A673 (cell line): Measurements from ENCODE around the gene DMBT1. TPM values are rescaled to one million over a fixed set of nuclear protein-coding genes. Genes with fewer than 3 reads are reported as not detected.

Experiments
- BruUV-seq: library from RNA; stranded (reverse); fragments of 400-500 nt; replicated peaks from 2 replicates; lab custom pipeline; 2021; lab: Mats Ljungman, UMichigan
- CTCF ChIA-PET: fragments of 300-600 bp; sonication (Branson Sonifier 250); formaldehyde crosslinking; loops from one replicate; lab custom pipeline; 2022; ENCODE audit warnings: antibody characterized with exemption; lab: Charles Lee
- POLR2A ChIA-PET: fragments of 300-600 bp; sonication (Branson Sonifier 250); formaldehyde crosslinking; loops from one replicate; lab custom pipeline; 2022; ENCODE audit warnings: antibody characterized with exemption; ENCODE audit not compliant: low non-redundant PET; lab: Charles Lee
- DNase-seq: peaks from one replicate; pipeline ENCODE4 v3.0.0-alpha.2; 2015; ENCODE audit warnings: low spot score
- H3K27ac ChIP-seq: fragments of 200-600 bp; sonication (generic); 2 replicates; pipeline ENCODE4 v1.5.1; 2016; ENCODE audit warnings: mixed run types, low read depth, mild to moderate bottlenecking, mixed read lengths, antibody characterized with exemption, low read length; ENCODE audit not compliant: poor library complexity, severe bottlenecking
- H3K27me3 ChIP-seq: fragments of 200-600 bp; sonication (generic); replicated peaks from 2 replicates; pipeline ENCODE4 v1.6.1; 2017; ENCODE audit warnings: mixed run types, low read depth, mild to moderate bottlenecking, mixed read lengths, antibody characterized with exemption, low read length; ENCODE audit not compliant: insufficient read depth, poor library complexity
- H3K36me3 ChIP-seq: fragments of 200-600 bp; sonication (generic); 2 replicates; pipeline ENCODE4 v1.6.1; 2016; ENCODE audit warnings: mixed run types, mild to moderate bottlenecking, mixed read lengths, antibody characterized with exemption, low read length; ENCODE audit not compliant: insufficient read depth, poor library complexity, severe bottlenecking
- H3K4me1 ChIP-seq: fragments of 200-600 bp; sonication (generic); 2 replicates; pipeline ENCODE4 v1.6.1; 2017; ENCODE audit warnings: mixed run types, mild to moderate bottlenecking, mixed read lengths, antibody characterized with exemption, low read length; ENCODE audit not compliant: insufficient read depth, poor library complexity, severe bottlenecking
- H3K4me3 ChIP-seq: fragments of 200-600 bp; sonication (generic); 2 replicates; pipeline ENCODE4 v1.5.1; 2016; ENCODE audit warnings: low read depth, mixed run types, mild to moderate bottlenecking, mixed read lengths, low read length; ENCODE audit not compliant: poor library complexity, severe bottlenecking
- H3K9me3 ChIP-seq: fragments of 200-600 bp; sonication (generic); 2 replicates; pipeline ENCODE4 v1.6.1; 2016; ENCODE audit warnings: mixed run types, low read depth, mild to moderate bottlenecking, mixed read lengths, antibody characterized with exemption, low read length; ENCODE audit not compliant: poor library complexity, severe bottlenecking
- EZH2 ChIP-seq: fragments of 200-600 bp; sonication (generic); IDR thresholded peaks from 2 replicates; pipeline ENCODE4 v1.6.1; 2017; ENCODE audit warnings: borderline replicate concordance, low read depth, mild to moderate bottlenecking, mixed read lengths, antibody characterized with exemption, low read length; ENCODE audit not compliant: poor library complexity, severe bottlenecking
- intact Hi-C: fragments of 100-400 bp; cut with micrococcal nuclease; formaldehyde crosslinking; loops from one replicate; pipeline ENCODE4 v1.10.0; 2022; ENCODE audit not compliant: unreplicated experiment
- total RNA-seq: library from RNA; stranded (reverse); gene quantifications from 2 replicates; pipeline ENCODE4 v1.2.3, GENCODE V29; 2021
- TF ChIP-seq, protein P1 (sequence below): fragments of 300-800, 200-600 bp; sonication (generic); conservative IDR thresholded peaks from 2 replicates; pipeline ENCODE4 v1.5.1; 2017; ENCODE audit warnings: low read depth, mild to moderate bottlenecking, antibody characterized with exemption, low read length, moderate library complexity, mixed read lengths

Gene DMBT1
- total RNA-seq, 1 experiment from 2014 or later: not detected

GRCh38 chr10:122656741-122657140, 96.2 kb downstream of the DMBT1 start:
- H3K36me3 ChIP-seq: no peaks in the 10 kb centered on the region
- H3K27me3 ChIP-seq: peaks cover 75% of the 10 kb centered on the region
- intact Hi-C loops: no loop called here
- ChIA-PET CTCF (no interaction called here), POLR2A (no interaction called here)
- no peak overlapping the region for H3K27ac ChIP-seq
- DNase-seq: no peak
- H3K4me1 ChIP-seq: no peaks in the 10 kb centered on the region
- H3K9me3 ChIP-seq: no peaks in the 10 kb centered on the region
- TF ChIP-seq EZH2: no peak
- TF ChIP-seq, protein P1, sequence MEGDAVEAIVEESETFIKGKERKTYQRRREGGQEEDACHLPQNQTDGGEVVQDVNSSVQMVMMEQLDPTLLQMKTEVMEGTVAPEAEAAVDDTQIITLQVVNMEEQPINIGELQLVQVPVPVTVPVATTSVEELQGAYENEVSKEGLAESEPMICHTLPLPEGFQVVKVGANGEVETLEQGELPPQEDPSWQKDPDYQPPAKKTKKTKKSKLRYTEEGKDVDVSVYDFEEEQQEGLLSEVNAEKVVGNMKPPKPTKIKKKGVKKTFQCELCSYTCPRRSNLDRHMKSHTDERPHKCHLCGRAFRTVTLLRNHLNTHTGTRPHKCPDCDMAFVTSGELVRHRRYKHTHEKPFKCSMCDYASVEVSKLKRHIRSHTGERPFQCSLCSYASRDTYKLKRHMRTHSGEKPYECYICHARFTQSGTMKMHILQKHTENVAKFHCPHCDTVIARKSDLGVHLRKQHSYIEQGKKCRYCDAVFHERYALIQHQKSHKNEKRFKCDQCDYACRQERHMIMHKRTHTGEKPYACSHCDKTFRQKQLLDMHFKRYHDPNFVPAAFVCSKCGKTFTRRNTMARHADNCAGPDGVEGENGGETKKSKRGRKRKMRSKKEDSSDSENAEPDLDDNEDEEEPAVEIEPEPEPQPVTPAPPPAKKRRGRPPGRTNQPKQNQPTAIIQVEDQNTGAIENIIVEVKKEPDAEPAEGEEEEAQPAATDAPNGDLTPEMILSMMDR: no peak
- BruUV-seq: no TSS peak
- no peak overlapping the region for H3K4me3 ChIP-seq

GRCh38 chr10:122657255-122657654, 96.7 kb downstream of the DMBT1 start:
- H3K9me3 ChIP-seq: no peaks in the 10 kb centered on the region
- intact Hi-C loops: no loop called here
- CTCF ChIA-PET: no interaction called here

GRCh38 chr10:122657729-122658128, 97.2 kb downstream of the DMBT1 start:
- no TSS peak for BruUV-seq
- DNase-seq: no peak
- Histone ChIP-seq H3K4me3 (no peak overlapping the region), H3K36me3 (no peaks in the 10 kb centered on the region), H3K27ac (no peak overlapping the region), H3K27me3 (peaks cover 65% of the 10 kb centered on the region), H3K9me3 (no peaks in the 10 kb centered on the region), H3K4me1 (no peaks in the 10 kb centered on the region)
- POLR2A ChIA-PET: no interaction called here
- TF ChIP-seq EZH2: no peak
- TF ChIP-seq, protein P1: no peak
- CTCF ChIA-PET: no interaction called here
- intact Hi-C loops: no loop called here

More at GRCh38 chr10:122657255-122657654, 96.7 kb downstream of the DMBT1 start:
- Histone ChIP-seq H3K4me1 (no peaks in the 10 kb centered on the region), H3K27ac (no peak overlapping the region), H3K27me3 (peaks cover 70% of the 10 kb centered on the region), H3K36me3 (no peaks in the 10 kb centered on the region), H3K4me3 (no peak overlapping the region)
- no TSS peak for BruUV-seq
- no peak for TF ChIP-seq EZH2
- TF ChIP-seq, protein P1: no peak
- DNase-seq: no peak
- POLR2A ChIA-PET: no interaction called here
